ENCODE measurements around the gene CYB561.

DNA sequence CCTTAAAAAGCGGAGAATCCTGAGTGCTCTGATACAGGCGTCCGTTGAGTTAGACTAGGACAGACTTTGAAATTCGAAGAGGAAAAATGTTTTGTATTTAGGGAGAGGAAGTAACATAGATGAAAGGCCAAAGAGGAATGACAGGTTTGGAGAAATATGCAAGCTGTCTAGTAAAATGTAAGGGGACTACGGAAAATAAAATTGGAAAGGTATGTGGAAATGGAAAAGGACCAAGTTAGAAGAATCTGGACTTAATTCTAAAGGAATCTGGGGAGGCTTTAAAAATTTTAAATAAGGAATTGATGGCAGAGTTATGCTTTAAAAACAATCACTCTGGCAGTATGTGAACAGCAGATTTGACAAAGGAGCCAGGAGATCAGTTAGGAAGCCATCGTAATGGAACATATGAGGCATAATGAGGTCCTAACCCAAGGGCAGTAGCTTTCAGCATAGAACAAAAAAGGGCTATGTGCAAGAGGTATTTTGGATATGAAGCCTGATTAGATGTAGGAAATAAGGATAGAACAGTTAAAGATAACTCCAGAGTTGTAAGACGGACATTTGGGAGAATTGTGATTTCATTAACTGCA lies 38.3 kb downstream of the CYB561 start:
- TF ChIP-seq, protein P1, sequence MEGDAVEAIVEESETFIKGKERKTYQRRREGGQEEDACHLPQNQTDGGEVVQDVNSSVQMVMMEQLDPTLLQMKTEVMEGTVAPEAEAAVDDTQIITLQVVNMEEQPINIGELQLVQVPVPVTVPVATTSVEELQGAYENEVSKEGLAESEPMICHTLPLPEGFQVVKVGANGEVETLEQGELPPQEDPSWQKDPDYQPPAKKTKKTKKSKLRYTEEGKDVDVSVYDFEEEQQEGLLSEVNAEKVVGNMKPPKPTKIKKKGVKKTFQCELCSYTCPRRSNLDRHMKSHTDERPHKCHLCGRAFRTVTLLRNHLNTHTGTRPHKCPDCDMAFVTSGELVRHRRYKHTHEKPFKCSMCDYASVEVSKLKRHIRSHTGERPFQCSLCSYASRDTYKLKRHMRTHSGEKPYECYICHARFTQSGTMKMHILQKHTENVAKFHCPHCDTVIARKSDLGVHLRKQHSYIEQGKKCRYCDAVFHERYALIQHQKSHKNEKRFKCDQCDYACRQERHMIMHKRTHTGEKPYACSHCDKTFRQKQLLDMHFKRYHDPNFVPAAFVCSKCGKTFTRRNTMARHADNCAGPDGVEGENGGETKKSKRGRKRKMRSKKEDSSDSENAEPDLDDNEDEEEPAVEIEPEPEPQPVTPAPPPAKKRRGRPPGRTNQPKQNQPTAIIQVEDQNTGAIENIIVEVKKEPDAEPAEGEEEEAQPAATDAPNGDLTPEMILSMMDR (IDR thresholded peaks at IDR 0.05): no peak
- TF ChIP-seq EZH2 (IDR thresholded peaks at IDR 0.05; ENCODE audit: borderline replicate concordance, insufficient read depth, low read depth, low read length, poor library complexity, severe bottlenecking): no peak
